ENCODE data around the gene EPHA3.

Gene EPHA3

GRCh38 chr3:89227218-89227617 is 119.8 kb downstream of the EPHA3 start:
- Histone ChIP-seq H3K36me3 (ENCODE audit: insufficient read depth, low read length) (no peaks in the 10 kb centered on the region), H3K9me3 (ENCODE audit: control insufficient read depth, insufficient read depth, low read length) (no peaks in the 10 kb centered on the region), H3K9ac (ENCODE audit: low read depth, low read length) (no peak overlapping the region), H3K4me1 (ENCODE audit: insufficient read depth, low read length) (peaks cover 5% of the 10 kb centered on the region; the same call in 1 of the 2 replicates)

DNA sequence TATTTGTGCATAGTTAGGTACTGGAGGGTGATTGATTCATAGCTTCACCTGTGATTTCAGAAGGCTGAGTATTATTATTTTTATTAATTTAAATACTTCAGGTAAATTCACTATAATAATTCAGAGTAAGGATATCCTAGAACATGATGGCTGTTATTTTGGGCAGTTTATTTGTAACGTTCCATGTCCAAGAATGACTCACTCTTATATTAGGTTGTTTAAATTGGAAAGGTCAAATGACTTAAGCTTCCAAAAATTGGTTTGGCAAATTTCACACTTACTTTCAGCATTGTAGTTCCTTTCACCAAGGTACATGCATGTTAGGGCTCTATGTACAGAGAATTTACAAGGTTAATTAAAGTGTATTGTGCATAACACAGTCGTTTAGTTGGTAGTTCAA is 120.2 kb downstream of the EPHA3 start:
- no peaks in the 10 kb centered on the region for H3K9me3 ChIP-seq (ENCODE audit: control insufficient read depth, insufficient read depth, low read length)
- no peak overlapping the region for H3K9ac ChIP-seq (ENCODE audit: low read depth, low read length)
- no peaks in the 10 kb centered on the region for H3K36me3 ChIP-seq (ENCODE audit: insufficient read depth, low read length)
- H3K4me1 ChIP-seq (ENCODE audit: insufficient read depth, low read length), result peaks cover 5% of the 10 kb centered on the region; the same call in 1 of the 2 replicates

- Histone ChIP-seq H3K9ac (ENCODE audit: low read depth, low read length) (no peak overlapping the region), H3K4me1 (ENCODE audit: insufficient read depth, low read length) (peaks cover 8% of the 10 kb centered on the region; the same call in 1 of the 2 replicates), H3K9me3 (ENCODE audit: control insufficient read depth, insufficient read depth, low read length) (no peaks in the 10 kb centered on the region), H3K36me3 (ENCODE audit: insufficient read depth, low read length) (no peaks in the 10 kb centered on the region)
These were observed 124.7 kb downstream of the EPHA3 start for GRCh38 chr3:89232155-89232554.

DNA sequence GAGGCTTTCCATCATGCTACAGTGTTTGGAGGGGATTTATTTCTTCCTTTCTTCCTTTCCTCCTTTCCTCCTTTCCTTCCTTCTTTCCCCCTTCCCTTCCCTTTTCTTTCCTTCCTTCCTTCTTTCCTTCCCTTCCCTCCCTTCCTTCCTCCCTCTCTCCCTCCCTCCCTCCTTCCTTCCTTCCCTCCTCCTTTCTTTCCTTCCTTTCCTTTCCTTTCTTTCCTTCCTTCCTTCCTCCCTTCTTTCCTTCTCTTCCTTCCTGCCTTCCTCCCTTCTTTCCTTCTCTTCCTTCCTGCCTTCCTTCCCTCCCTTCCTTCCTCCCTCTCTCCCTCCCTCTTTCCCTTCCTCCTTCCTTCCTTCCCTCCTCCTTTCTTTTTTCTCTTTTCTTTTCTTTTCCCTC is 127.2 kb downstream of the EPHA3 start:
- Histone ChIP-seq H3K9me3 (ENCODE audit: control insufficient read depth, insufficient read depth, low read length) (no peaks in the 10 kb centered on the region), H3K4me1 (ENCODE audit: insufficient read depth, low read length) (peaks cover 3% of the 10 kb centered on the region; the same call in 1 of the 2 replicates), H3K9ac (ENCODE audit: low read depth, low read length) (no peak overlapping the region), H3K36me3 (ENCODE audit: insufficient read depth, low read length) (no peaks in the 10 kb centered on the region)

DNA sequence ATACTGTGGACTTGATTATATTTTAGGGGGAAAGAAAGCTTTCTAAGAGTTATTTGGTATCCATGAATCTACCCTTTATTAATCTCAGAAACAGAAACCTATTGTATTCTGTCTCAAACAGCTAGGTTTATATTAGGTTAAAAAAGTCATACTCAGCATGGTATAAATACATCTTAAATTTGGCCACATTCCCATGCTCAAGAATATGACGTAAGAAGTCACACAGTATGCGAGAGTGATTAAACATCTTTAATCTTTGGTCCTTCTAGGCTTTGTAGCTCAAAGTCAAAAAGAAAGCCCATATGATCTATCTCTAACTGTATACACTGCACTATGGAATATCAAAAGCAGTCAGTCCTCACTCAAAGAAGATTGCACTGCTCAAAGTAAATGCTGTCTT is 131.4 kb downstream of the EPHA3 start:
- no peaks in the 10 kb centered on the region; the same call in 1 of the 2 replicates for H3K4me1 ChIP-seq (ENCODE audit: insufficient read depth, low read length)
- H3K36me3 ChIP-seq (ENCODE audit: insufficient read depth, low read length), result no peaks in the 10 kb centered on the region
- H3K9ac ChIP-seq (ENCODE audit: low read depth, low read length), result no peak overlapping the region
- no peaks in the 10 kb centered on the region for H3K9me3 ChIP-seq (ENCODE audit: control insufficient read depth, insufficient read depth, low read length)

DNA sequence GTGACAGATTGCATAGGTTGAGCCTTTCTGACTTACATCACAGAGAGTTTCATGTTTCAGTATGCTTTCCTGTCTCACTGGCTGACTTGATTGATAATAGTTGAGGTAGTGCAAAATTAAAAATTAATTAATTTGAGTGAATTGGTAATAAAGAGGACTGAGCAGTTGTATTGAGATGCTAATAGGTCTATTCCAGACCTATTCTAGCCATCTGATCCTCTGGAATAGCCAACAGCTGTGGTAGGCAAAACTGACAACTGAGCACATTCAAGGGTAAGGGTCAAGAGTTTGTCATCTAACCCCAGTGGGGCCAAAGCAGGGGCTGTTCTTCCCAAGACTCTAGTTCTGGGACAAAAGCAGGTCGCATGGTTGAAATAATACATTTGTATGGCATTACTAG is 132.4 kb downstream of the EPHA3 start:
- Histone ChIP-seq H3K4me1 (ENCODE audit: insufficient read depth, low read length) (no peaks in the 10 kb centered on the region; the same call in 1 of the 2 replicates), H3K9me3 (ENCODE audit: control insufficient read depth, insufficient read depth, low read length) (no peaks in the 10 kb centered on the region), H3K36me3 (ENCODE audit: insufficient read depth, low read length) (no peaks in the 10 kb centered on the region), H3K9ac (ENCODE audit: low read depth, low read length) (no peak overlapping the region)

GRCh38 chr3:89245612-89246011 is 138.2 kb downstream of the EPHA3 start:
- no peaks in the 10 kb centered on the region for H3K36me3 ChIP-seq (ENCODE audit: insufficient read depth, low read length)
- no peaks in the 10 kb centered on the region for H3K9me3 ChIP-seq (ENCODE audit: control insufficient read depth, insufficient read depth, low read length)
- H3K4me1 ChIP-seq (ENCODE audit: insufficient read depth, low read length), result peaks cover 10% of the 10 kb centered on the region
- H3K9ac ChIP-seq (ENCODE audit: low read depth, low read length), result no peak overlapping the region

- H3K9me3 ChIP-seq (ENCODE audit: control insufficient read depth, insufficient read depth, low read length), result no peaks in the 10 kb centered on the region
- no peaks in the 10 kb centered on the region for H3K36me3 ChIP-seq (ENCODE audit: insufficient read depth, low read length)
- peaks cover 10% of the 10 kb centered on the region for H3K4me1 ChIP-seq (ENCODE audit: insufficient read depth, low read length)
- H3K9ac ChIP-seq (ENCODE audit: low read depth, low read length), result no peak overlapping the region
These were observed 138.9 kb downstream of the EPHA3 start for GRCh38 chr3:89246326-89246725.

- no peak overlapping the region for H3K9ac ChIP-seq (ENCODE audit: low read depth, low read length)
- H3K9me3 ChIP-seq (ENCODE audit: control insufficient read depth, insufficient read depth, low read length), result no peaks in the 10 kb centered on the region
- no peaks in the 10 kb centered on the region for H3K36me3 ChIP-seq (ENCODE audit: insufficient read depth, low read length)
- peaks cover 5% of the 10 kb centered on the region for H3K4me1 ChIP-seq (ENCODE audit: insufficient read depth, low read length)
These were observed 143.3 kb downstream of the EPHA3 start for GRCh38 chr3:89250742-89251141.

DNA sequence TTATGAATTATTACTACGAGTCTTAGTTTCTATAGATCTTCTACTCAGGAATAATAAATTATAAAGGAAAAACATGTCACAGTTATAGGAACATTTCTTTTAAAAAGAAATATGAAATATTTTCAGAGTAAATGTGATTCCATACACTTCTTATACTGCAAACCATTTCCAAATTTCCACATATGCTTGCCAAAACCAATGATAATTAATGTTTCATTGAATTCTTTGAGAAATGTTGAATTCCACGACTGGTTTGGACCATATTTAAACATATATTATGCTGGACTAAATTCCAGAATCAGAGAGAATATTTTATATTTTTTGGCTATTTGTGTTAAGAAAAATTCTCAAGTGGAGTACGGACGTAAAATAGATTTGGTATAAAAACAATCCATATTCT is 144.6 kb downstream of the EPHA3 start:
- Histone ChIP-seq H3K36me3 (ENCODE audit: insufficient read depth, low read length) (no peaks in the 10 kb centered on the region), H3K4me1 (ENCODE audit: insufficient read depth, low read length) (no peaks in the 10 kb centered on the region)

DNA sequence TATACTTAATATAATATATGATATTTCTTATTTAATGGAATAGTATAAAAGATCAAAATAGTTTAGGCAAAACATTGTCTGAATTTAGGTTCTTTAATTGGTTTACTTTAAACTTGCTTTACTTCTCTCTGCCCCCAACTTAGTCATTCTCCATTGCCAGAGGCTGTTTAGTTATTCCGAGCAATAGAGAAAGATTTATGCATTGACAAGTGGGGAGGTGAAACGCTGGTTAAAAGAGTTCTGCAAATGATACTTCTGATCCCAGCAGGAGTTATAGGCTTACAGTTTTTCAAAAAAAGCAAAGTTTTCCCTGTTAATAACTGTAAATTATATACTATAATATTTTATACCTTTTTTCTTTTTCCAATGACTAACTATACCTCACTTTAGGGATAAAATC is 145.4 kb downstream of the EPHA3 start:
- Histone ChIP-seq H3K9me3 (ENCODE audit: control insufficient read depth, insufficient read depth, low read length) (no peaks in the 10 kb centered on the region), H3K9ac (ENCODE audit: low read depth, low read length) (no peak overlapping the region), H3K4me1 (ENCODE audit: insufficient read depth, low read length) (no peaks in the 10 kb centered on the region), H3K36me3 (ENCODE audit: insufficient read depth, low read length) (no peaks in the 10 kb centered on the region)

More for the DNA sequence above, 144.6 kb downstream of the EPHA3 start:
- no peaks in the 10 kb centered on the region for H3K9me3 ChIP-seq (ENCODE audit: control insufficient read depth, insufficient read depth, low read length)
- no peak overlapping the region for H3K9ac ChIP-seq (ENCODE audit: low read depth, low read length)

GRCh38 chr3:89256395-89256794 is 149.0 kb downstream of the EPHA3 start:
- H3K36me3 ChIP-seq (ENCODE audit: insufficient read depth, low read length), result no peaks in the 10 kb centered on the region
- 0 out of 2 replicates have a peak, but pooled peaks cover 7% of the 10 kb centered on the region for H3K4me1 ChIP-seq (ENCODE audit: insufficient read depth, low read length)
- no peaks in the 10 kb centered on the region for H3K9me3 ChIP-seq (ENCODE audit: control insufficient read depth, insufficient read depth, low read length)
- H3K9ac ChIP-seq (ENCODE audit: low read depth, low read length), result no peak overlapping the region

- Histone ChIP-seq H3K4me1 (ENCODE audit: insufficient read depth, low read length) (0 out of 2 replicates have a peak, but pooled peaks cover 9% of the 10 kb centered on the region), H3K9ac (ENCODE audit: low read depth, low read length) (no peak overlapping the region), H3K36me3 (ENCODE audit: insufficient read depth, low read length) (no peaks in the 10 kb centered on the region), H3K9me3 (ENCODE audit: control insufficient read depth, insufficient read depth, low read length) (no peaks in the 10 kb centered on the region)
These were observed 149.5 kb downstream of the EPHA3 start for GRCh38 chr3:89256882-89257281.

DNA sequence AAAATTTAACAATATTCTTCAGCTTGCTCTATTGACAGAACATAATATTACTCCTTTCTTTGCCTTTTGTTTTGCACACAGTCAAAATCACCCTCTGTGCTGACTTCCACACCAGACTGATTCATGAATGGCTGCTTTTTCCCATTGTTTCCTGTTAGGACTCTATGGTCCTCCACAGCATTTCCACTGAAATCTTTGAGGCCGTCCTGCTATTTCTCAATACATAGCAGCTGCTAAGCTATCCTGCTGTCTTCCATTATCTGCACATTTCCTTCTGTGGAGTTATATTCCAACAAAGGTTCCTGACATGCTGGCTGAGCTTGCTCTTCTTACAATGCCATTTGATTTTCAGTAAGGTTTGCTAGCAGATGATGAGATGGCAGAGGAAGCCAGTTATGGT is 153.3 kb downstream of the EPHA3 start:
- Histone ChIP-seq H3K9me3 (ENCODE audit: control insufficient read depth, insufficient read depth, low read length) (no peaks in the 10 kb centered on the region), H3K9ac (ENCODE audit: low read depth, low read length) (no peak overlapping the region), H3K4me1 (ENCODE audit: insufficient read depth, low read length) (peaks cover 16% of the 10 kb centered on the region; the same call in 1 of the 2 replicates), H3K36me3 (ENCODE audit: insufficient read depth, low read length) (no peaks in the 10 kb centered on the region)

- Histone ChIP-seq H3K9ac (ENCODE audit: low read depth, low read length) (no peak overlapping the region), H3K4me1 (ENCODE audit: insufficient read depth, low read length) (peaks cover 16% of the 10 kb centered on the region; the same call in 1 of the 2 replicates), H3K36me3 (ENCODE audit: insufficient read depth, low read length) (no peaks in the 10 kb centered on the region), H3K9me3 (ENCODE audit: control insufficient read depth, insufficient read depth, low read length) (no peaks in the 10 kb centered on the region)
These were observed 154.3 kb downstream of the EPHA3 start for GRCh38 chr3:89261673-89262072.

Measured in ES-I3 (cell line).